ENCODE results near the gene IGSF8.

DNA sequence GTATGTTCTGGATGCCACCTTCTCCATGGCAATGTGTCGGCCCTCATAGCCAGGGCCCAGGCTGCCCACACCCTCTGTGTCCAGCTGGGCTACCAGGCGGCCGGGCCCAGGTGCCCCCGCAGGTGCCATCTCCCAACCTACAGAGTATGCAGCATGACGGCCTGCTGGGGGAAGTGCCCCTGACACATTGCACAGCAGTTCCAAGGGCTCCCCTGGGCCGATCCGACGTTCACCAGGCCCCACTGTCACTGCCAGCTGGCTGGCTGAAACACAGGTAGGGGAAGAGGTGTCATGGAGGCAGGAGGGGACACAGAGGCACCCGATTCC, 5.4 kb downstream of the IGSF8 start:
- TF ChIP-seq, protein P1, sequence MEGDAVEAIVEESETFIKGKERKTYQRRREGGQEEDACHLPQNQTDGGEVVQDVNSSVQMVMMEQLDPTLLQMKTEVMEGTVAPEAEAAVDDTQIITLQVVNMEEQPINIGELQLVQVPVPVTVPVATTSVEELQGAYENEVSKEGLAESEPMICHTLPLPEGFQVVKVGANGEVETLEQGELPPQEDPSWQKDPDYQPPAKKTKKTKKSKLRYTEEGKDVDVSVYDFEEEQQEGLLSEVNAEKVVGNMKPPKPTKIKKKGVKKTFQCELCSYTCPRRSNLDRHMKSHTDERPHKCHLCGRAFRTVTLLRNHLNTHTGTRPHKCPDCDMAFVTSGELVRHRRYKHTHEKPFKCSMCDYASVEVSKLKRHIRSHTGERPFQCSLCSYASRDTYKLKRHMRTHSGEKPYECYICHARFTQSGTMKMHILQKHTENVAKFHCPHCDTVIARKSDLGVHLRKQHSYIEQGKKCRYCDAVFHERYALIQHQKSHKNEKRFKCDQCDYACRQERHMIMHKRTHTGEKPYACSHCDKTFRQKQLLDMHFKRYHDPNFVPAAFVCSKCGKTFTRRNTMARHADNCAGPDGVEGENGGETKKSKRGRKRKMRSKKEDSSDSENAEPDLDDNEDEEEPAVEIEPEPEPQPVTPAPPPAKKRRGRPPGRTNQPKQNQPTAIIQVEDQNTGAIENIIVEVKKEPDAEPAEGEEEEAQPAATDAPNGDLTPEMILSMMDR (conservative IDR thresholded peaks at IDR 0.05): no peak
- no peak for TF ChIP-seq ZFX (IDR thresholded peaks at IDR 0.05)

Data from C4-2B (cell line).